GM12801 (cell line): ENCODE measurements around the gene RANGRF.

ENCODE experiments used
- TF ChIP-seq, protein P1 (sequence below): IDR thresholded peaks from one replicate; pipeline ENCODE4 v1.5.1; 2011; ENCODE audit warnings: control low read depth; ENCODE audit not compliant: insufficient read length; ENCODE audit errors: extremely low read depth

Gene RANGRF, protein sequence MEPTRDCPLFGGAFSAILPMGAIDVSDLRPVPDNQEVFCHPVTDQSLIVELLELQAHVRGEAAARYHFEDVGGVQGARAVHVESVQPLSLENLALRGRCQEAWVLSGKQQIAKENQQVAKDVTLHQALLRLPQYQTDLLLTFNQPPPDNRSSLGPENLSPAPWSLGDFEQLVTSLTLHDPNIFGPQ

DNA sequence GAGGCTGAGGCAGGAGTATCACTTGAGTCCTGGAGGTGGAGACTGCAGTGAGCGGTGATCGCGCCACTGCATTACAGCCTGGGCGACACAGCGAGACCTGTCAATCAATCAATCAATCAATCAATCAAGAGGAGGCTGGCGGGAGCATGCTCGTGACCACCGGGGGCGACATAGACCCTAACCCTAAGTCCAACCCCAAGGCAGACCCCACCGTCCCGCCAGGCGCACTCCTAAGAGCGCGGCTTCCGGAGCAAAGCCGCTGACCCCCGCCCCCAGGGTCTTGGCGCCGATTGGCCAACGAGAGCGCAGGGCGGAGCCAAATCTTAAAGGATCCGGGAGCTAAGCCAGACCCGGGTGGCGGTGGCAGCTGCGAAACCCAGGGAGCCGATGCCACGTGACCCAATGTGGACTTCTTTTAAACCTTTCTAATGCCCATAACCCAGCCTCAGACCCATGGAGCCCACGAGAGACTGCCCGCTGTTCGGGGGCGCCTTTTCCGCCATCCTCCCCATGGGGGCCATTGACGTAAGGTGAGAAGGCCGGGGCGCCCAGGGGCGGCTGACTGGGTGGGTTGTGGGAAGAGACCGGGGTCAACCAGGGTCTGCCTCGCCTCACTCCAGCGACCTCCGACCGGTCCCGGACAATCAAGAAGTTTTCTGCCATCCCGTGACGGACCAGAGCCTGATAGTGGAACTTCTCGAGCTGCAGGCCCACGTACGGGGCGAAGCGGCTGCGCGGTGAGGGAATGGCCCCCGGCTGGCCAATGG lies at the start of gene RANGRF:
Gene RANGRF, plus strand, starts transcription at position 335 of the 767 bp plus-strand sequence. Its CDS starts 119 bp downstream, at position 454.
- TF ChIP-seq, protein P1, sequence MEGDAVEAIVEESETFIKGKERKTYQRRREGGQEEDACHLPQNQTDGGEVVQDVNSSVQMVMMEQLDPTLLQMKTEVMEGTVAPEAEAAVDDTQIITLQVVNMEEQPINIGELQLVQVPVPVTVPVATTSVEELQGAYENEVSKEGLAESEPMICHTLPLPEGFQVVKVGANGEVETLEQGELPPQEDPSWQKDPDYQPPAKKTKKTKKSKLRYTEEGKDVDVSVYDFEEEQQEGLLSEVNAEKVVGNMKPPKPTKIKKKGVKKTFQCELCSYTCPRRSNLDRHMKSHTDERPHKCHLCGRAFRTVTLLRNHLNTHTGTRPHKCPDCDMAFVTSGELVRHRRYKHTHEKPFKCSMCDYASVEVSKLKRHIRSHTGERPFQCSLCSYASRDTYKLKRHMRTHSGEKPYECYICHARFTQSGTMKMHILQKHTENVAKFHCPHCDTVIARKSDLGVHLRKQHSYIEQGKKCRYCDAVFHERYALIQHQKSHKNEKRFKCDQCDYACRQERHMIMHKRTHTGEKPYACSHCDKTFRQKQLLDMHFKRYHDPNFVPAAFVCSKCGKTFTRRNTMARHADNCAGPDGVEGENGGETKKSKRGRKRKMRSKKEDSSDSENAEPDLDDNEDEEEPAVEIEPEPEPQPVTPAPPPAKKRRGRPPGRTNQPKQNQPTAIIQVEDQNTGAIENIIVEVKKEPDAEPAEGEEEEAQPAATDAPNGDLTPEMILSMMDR: no peak

DNA sequence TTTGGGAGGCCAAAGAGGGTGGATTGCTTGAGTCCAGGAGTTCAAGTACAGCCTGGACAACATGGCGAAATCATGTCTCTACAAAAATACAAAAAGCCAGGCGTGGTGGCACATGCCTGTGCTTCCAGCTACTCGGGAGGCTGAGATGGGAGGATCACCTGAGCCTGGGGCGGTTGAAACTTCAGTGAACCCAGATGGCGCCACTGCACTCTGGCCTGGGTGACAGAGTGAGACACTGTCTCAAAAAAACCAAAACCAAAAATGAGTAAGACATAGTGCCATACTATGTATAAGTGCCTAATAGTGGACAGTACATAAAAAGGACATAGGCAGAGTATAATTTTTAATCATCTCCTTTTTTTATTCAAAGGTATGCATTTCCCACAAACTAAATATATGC lies 44.6 kb upstream of the RANGRF start:
- TF ChIP-seq, protein P1: no peak

DNA sequence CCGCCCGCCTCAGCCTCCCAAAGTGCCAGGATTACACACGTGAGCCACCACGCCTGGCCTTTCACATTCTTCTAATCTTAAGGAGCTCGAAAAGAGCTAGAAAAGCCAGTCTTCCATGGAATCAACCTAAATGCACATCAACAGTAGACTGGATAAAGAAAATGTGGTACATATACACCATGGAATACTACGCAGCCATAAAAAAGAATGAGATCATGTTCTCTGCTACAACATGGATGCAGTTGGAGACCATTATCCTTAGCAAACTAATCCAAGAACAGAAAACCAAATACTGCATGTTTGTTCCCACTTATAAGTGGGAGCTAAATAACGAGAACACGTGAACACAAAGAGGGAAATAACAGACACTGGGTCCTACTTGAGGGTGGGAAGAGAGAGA lies 43.7 kb upstream of the RANGRF start:
- TF ChIP-seq, protein P1: no peak

DNA sequence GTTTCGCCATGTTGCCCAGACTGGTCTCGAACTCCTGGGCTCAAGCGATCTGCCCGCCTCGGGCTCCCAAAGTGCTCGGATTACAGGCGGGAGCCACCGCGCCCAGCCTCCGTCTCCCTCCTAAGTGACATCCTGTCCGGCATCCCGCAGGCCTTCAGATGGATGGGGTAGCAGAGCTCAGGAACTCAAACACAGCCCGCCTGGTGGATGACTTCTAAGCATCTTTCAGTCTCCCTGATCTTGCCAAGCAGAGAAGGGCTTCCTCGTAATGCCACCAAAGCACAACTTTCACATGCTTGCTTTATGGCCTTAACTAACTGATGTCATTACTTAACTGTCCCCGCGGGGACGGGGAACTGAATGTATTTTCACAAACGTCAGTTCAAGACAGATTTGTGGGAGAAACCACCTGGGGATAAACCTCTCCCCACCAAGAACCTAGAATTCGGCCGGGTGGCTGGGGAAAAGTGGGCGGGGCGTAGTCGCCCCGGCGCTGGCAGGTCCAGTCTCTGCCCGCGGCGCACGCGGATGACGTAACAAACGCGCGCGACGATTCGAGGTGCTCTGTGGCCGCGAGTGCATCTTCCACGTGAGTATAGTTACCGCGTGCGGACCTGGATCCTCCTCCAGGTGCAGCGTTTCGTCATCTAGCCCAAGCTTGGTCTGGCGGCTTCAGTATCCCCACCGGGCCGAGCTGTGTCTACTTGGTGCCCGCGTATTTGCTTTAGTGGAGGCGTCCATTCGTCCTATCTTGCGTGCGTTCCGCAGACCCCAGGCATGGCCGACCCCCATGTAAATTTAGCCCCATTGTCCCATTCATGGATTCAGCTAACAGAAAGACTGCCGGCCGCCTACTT lies 39.5 kb upstream of the RANGRF start, which contains the start of gene PFAS:
Gene PFAS, plus strand, starts transcription at position 539 of the 857 bp plus-strand sequence. CDS start 4,649 bp downstream, outside the sequence.
- TF ChIP-seq, protein P1: no peak

DNA sequence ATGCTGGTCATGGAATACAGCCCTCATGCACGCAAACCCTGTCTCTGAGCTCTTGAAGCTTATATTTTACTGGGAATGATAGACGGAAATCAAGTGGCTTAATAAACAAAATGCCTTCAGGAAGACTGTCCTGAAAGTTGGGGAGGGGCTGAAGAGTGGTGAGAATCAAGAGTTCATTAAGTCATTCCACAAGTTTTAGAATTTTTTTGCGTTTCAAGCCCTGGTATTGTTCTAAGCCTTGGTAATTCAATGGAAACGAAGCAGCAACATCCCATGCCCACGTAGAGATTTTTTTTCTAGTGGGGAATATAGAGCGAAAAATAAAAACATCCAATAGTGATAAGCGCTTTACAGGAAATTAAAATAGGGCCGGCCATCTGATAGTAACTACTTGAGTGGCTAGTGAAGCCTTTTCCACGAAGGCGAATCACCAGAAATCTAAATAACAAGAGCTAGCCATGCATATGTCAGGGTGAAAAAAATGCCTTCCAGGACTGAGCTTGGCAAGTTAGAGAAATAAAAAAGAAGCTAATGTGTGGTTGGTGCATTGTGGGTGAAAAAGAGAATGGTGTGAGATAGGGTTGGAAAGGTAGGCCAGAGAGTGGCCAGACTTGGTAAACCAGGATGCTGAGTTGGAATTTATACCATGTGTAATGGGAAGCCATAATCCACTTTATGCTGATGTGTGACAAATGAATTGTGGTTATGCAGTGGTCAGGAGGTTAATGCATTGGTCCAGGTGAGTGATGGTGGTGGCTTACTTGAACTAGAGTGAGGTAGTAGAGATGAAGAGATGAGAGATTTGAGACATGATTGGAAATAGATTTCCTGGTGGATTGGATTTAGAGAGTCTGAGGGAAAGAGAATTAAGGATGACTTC lies 38.6 kb upstream of the RANGRF start:
- TF ChIP-seq, protein P1: no peak

DNA sequence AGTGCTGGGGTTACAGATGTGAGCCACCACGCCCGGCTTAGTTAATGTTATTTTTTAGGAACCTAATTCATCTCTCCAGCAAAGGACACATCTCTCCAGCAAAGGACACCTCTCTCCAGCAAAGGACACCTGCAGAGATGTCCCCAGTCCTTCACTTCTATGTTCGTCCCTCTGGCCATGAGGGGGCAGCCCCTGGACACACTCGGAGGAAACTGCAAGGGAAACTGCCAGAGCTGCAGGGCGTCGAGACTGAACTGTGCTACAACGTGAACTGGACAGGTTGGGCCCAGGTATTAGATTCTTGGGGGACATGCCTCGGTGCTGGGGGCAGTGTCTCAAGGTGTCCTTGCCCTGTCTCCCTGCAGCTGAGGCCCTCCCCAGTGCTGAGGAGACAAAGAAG lies 34.7 kb upstream of the RANGRF start:
- TF ChIP-seq, protein P1: no peak
